HG03378 (cell line): ENCODE results near the gene OSBPL3.

Source experiments
- ATAC-seq: cut with Tn5 transposase; IDR thresholded peaks from one replicate; pipeline ENCODE4 v1.9.1; 2021; ENCODE audit warnings: mild to moderate bottlenecking, moderate library complexity; ENCODE audit not compliant: unreplicated experiment

Gene OSBPL3

DNA sequence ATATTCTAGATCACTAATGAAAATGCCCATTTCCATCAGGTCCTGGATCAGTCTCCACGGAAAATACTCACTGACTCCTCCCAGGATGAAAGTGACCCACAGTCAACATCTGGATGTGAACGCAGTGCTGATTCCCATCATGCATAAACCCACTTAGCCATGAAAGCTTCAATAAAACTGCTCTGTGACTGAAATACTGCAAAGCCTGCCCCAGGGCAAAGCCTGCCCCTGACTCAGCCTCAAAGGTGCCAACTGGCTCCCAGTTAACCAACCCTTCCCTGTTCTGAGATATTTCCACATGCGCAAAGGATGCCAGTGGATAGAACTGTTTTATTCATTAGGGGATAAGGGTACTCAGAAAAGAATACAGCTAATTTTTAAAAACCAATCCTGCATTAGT, 24.0 kb downstream of the OSBPL3 start:
- no peak for ATAC-seq

DNA sequence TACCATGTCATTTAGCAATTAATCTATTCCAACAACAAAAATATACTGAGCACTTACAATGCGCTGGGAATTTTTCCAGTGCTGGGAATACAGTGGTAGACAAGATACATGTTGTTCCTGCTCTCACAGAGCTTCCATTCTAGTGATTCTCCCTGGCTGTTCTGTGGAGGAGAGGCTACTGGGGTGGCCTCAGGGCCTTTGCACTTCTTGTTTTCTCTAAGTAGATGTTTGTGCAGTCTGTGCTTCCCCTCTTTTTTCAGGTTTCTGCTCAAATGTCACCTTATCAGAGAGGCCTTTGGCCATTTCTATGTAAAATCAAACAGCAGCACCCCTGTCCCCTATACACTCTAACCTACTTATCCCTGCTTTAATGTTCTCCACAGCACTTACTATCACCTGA, 24.7 kb downstream of the OSBPL3 start:
- no peak for ATAC-seq

DNA sequence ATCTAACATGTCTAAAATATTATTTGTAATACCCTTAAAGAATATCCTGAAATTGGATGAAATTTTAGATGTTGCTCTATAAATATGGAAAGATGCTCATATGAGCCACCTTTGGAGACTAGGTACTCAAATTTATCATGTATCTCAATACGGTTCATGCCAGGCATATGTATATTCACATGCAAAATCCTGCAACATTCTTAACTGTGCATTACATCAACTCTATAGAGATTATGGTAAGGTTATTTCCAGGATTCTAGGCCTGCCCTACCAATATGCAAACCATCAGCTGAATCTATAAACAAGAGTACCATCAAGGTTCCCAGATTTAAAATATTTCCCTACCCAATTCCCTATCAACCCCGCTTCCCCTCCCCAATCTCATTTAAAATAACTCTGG, 27.5 kb downstream of the OSBPL3 start:
- no peak for ATAC-seq

DNA sequence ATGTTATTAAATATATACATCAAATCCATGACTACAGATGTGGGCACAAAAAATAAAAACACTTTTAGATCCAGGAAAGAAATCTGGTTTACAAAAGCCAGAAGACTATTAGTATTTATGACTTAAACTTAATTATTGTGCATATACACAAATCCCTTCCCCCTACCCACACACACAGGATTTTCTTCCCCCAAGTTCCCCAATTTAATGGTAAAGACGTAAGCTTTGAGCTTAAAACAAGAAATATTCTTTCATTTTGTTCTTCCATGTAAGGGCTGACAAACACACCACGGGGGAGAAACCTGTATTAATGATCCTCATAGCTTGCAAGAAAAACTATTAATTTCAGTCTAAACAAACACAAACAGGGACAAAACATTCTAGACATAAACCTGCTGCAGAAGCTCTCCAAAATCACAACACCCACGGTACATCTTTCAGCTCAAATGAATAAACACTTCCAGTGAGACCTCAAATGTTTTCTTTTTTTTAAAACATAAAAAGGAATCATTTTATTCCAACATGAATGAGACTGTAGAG, 28.5 kb downstream of the OSBPL3 start:
- no peak for ATAC-seq

DNA sequence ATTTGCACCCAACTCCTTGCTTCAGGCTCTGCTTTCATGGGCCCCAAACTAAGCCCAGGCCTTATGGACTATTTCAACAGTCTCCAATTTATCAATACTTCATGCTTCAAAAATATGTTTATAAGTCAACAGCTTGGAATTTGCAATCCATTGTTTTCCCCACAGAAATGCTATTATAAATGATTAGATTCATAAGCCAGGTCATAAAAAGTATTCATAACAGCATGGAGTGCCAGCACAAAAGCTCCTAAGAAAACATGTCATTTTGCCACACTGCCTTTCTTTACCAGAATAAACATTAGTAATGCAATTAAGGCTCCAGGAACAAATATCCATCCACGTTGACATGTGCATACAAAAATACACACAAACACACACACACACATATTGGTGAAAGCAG, 30.1 kb downstream of the OSBPL3 start:
- ATAC-seq, result no peak

DNA sequence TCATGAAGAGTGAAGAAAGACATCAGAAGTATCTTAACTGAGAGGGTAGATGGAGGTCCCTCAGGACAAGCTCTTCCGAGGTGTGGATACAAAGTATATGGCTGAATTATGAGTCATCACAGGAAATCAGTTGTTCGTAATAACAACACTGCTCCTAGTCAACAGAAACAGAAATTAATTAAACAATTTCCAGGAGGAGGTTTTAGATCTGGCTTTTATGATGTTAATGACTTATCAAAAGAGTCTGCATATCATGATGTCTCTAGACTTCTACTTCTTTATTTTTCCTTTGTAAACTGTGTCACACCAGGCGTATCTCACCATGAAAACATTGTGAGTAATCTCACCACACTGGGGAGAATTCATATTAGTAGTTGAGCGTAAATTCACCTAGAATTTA, 31.2 kb downstream of the OSBPL3 start:
- peak; percentile 64 for ATAC-seq

DNA sequence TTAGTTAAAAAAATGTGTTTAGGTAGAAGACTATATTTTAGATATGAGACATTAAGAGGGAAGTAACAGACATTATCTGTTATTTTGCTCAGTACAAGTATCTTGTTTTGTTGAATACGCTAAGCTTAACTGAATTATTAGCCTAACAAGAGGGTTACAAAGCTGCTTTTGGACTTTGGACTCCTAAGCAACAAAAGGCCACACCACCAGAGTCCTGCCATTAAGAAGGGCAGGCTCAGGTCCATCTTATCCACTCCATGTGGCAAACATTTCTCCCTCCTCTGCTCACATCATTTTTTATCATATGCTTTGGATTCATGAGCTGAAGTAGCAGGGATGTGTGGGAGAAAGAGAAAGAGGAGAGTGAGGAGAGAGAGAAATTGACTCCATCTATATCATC, 33.5 kb downstream of the OSBPL3 start:
- no peak for ATAC-seq

DNA sequence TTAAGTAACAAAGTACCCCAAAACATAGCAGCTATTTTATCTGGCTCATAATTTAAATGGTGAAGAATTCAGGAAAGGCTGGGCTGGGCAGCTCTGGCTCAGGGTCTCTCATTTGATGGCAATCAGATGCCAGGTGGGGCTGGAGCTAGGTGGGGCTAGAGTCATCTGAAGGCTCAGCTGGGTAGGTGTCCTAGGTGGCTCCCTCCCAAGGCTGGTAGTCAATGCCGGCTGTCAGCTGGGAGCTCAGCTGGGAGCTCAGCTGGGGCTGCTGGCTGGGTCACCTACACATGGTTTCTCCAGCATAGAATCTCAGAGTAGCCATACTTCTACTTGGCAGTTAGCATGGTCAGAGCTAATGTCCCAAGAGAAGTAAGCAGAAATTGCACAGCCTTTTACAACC, 34.1 kb downstream of the OSBPL3 start:
- no peak for ATAC-seq

DNA sequence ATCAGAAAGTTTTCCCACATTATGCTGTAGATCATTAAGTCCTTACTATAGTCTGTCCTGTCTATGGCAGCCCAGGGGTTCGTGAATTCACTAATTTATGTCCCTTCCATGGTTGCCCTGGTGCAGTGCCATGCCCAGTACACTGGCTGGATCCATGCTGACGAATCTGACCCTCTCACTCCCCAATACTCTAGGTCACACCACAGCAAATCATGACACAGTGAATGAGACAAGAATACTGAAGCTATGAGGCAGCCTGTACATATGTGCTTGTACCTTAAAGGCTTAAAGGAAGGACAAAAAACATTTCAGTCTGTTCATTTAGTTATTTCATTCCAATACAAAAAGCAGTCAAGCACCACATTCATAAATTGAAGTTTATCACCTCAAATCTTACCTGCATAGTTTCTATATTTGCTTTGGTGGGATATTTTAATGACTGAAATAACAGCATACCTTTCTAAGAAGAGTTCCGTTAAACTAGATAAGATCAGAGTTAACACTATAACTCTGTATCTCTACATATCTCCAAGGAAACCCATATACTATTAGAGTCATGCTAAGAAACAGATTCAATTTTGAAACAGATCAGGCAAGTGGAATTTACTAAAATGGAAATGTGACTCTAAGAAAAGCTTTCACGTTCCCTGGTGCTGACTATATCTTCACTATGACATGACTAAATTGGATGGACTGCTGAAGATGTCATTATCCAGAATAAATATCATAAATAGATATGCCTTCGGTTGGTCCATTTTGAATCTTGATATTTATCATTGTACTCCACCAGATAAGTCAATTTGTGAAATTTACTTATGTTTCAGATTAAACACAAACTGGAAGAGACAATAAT, 36.7 kb downstream of the OSBPL3 start:
- no peak for ATAC-seq

DNA sequence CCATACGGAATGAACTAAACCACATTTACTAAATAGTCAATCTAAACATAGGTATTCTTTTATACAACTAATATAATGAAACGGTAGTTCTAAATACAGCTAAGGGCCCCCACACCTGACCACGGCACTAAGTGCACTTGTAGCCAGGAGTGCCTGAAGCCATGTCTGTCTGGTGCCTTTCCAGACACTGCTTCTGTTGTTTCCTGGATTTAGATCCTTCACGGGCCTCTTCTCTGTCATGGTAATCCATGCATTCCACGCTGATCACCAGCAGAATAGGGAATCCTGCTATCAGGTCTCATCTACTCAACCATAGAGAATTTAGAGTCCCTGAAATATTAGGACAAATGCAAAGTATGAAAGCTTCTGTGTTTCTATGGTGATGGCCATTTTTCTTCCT, 37.8 kb downstream of the OSBPL3 start:
- no peak for ATAC-seq

DNA sequence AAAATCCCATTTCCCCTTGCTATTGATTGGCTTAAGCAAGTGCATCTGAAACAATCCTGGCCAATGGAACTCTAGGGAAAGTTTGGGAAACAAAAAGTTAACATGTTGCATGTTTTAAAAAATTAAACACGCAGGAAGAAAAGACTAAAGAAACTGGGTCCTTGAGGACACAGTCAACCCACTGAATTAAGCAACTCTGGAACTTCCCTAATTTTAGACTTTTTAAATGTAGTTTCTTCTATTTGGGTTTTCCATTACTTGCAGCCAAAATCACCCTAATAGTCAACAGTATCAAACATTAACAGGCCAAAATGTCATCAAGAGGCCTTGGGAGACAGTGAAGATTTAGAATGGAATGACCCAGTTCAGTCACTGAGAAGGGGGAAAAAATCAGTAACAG, 40.6 kb downstream of the OSBPL3 start:
- ATAC-seq, result no peak

DNA sequence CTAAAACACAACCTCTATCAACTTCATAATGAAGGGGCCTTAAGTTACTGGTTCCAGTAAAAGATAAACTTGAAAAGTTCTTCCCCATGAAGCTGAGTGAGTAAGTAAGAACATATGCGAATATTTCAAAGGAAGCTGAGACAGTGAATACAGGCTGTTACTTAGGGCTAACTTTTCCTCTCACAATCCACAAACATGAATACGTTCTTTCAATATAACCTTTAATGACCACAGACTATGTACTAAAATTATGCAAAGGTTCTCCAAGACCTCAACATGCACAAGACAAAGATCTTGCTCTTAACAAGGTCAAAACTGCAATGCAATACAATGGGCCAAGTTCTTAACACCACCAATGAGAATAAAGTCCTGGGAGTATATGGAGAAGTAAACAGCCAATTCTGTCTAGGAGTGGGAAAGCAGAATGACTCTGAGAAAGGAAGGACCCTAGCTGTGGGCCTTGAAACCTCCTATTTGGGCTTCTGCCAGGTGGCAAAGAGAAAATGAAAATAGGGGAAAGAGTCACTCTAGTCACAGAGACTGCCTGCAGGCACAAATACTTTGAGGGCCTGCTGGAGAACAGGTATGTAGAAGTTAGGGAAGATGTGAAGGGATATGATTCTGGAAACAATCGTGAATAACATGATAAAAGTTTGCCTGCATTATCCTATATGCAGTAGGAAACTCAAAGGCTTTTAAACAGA, 43.7 kb downstream of the OSBPL3 start:
- ATAC-seq, result no peak

DNA sequence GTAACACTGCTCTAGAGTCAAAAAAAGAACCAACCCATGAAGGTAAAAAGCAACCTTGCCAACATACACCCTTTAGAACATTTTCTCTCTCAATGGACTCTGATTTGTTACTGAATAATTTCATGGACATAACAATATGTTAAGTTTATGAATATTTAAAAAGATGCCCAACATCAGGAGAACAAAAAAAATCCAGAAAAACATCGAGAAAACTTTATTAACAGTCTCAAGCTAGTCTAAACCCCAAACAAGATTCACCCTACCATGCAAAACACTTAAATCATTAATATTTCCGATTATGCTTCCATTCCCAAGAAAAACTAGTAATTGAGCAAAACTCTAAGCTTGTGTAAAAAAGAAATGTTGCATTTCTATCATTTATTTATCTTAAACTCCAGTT, 46.7 kb downstream of the OSBPL3 start:
- ATAC-seq, result no peak

DNA sequence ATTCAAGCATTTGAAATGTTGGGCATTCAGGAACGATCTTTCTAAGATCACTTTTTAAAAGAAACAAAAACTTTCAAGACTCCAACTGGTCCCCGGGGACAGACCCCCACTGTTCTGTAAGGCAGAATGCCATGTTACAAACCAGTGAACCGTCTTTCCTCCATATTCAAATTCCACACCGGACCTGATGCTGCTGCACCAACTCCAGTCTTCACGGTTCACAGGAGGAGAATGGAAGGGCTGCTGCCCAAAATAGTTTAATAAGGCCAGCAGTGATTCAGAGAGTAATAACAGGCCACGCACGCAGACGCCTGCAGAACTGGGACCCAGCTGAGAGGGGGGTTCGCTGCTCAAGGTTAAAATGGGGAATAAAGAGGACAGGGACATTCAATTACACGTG, 47.2 kb downstream of the OSBPL3 start:
- no peak for ATAC-seq

DNA sequence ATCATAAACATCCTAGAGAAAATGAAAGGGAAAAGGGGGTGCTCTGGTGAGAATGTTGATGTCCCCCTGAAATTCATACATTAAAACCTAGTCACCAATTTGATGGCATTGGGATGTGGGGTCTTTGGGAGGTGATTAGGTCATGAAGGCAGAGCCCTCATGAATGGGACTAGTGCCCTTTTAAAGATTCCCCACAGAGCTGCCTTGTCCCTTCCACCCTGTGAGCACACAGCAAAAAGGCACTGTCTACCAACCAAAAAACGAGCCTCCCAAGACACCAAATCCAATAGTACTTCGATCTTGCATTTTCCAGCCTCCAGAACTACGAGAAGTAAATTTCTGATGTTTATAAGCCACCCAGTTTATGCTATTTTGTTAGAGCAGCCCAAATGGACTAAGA, 47.6 kb downstream of the OSBPL3 start:
- no peak for ATAC-seq

DNA sequence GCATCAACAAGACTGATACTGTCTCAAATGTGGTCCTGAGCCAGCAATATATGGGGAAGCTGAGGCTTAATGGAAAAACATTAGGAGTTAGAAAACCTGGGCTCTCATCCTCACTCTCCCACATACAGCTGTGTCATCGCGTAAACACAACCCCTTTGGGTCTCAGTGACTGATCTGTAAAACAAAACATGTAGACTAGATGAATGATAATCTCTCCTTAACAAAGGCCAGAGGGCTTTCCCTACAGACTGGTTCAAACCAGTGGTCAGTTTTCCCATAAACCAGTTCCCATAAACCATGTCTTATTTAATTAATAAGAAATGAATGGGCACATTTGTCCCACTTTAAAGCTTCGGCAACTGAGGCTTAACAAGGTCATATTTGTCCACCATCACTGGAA, 48.1 kb downstream of the OSBPL3 start:
- ATAC-seq, result no peak

DNA sequence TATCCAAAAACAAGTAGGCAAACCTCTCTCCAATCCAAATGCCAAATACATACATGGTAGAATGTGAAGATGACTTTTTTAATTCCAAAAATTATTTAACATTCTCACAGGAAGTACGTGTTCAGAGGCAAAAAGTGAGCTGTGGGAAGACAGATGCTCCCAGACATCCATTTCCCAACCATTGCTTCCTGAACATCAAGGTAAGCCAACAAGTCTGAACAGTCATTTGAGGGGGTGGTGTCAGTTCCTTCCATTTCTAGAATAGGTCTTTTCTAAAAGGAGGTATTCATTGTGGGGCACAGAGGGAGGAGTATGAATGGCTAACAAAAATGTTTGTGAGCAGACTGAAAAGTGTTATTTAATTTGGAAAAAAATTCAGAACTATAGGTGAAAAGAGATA, 49.1 kb downstream of the OSBPL3 start:
- ATAC-seq, result no peak

DNA sequence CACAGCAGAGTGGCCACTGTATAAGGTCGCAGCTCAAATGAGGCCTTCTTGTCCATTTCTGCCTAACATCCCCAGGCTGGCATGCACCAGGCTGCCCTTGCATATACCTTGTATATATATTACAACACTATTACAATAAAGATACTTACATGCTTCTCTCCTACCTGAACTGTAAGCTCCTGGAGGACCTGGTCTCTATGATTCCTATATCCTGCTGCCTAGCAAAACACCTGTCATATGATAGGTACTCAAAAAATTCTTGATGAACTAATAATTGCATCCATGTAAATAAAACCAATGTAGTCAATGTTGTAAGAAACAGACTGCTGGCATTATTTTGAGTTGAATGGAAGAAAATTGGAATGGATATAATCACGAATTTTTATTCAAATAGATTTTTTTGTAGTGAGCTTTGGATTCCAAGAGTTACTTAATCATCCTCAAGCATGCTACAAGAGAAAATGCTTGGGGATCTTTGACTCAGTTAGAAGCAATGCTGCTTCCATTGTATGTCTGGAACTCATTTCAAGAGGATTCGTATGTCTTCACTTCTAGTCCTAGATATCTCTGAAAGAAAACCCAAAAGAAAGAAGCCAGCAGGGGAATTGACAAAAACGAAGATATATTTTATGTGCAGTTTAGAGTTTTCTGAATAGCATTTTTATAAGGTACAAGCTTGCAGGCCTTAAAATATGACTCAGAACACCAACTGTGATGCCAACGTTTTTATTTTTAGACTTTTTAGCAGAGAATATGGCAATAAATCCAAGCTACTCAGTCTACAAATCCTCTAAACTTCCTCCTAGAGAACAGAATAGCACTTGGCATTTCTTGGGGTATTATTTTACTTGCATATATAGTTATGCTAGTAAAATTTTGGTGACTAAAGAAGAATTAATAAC, 53.1 kb downstream of the OSBPL3 start:
- no peak for ATAC-seq

DNA sequence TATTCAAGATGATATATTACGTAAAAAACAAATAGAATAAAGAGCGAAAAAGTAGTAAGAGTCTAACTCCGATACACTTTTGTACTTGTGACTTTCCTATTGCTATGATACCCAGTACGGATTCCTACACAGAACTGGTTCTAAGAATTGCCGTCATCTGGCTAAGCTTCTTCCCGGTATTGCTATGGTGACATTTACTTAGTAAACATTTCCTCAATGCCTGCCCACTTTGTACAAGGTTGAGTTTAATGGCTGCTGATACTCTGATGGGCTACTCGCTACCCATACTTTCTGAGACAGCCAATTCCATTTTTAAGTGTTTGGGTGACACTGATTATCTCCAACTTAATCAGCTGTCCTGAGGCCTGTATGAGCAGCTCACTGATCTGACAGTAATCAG, 55.6 kb downstream of the OSBPL3 start:
- no peak for ATAC-seq

DNA sequence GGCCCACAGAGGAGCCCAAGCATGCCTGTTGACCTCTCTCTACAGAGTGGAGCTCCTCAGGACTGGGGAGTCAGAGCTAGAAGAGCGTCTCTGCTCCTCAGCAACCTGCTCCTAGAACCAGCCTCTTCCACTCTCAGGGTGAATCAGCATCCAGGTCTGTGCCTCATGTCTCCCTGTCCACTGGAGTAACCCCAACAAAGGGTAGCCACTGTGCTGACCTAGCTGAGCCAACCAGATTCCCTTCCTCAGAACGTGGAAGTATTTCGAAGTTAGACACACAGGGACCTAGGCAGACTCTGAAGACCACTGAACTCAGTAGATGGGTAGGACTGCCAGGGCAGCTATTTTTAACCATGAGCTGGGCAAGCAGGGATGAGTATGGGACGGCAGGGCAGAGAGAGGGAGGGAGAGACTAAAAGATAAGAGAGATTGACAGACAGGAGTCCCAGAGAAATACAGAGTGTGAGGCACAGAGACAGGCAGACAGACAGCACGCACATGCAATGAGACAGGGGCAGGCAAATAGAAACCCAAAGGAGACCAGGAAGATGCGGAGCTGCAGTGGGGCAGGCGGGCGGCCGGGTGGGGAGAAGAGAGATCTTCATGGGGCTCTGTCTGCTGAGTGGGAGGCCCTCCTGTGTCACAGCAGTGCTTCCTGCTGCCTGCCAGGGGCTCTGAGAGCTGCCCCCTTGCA, 56.7 kb downstream of the OSBPL3 start:
- no peak for ATAC-seq
